ENCODE measurements around the gene CDK9. TPM values are rescaled to one million over a fixed set of nuclear protein-coding genes. Genes with fewer than 3 reads are reported as not detected.
A peak's percentile ranks its signal among the peaks of the same experiment; 100 is the strongest.

The CDK9 gene
- total and polyA plus RNA-seq, 2 of the 4 experiments (the other 2 are of a cell fraction) = 30.3 to 49.9 TPM

DNA sequence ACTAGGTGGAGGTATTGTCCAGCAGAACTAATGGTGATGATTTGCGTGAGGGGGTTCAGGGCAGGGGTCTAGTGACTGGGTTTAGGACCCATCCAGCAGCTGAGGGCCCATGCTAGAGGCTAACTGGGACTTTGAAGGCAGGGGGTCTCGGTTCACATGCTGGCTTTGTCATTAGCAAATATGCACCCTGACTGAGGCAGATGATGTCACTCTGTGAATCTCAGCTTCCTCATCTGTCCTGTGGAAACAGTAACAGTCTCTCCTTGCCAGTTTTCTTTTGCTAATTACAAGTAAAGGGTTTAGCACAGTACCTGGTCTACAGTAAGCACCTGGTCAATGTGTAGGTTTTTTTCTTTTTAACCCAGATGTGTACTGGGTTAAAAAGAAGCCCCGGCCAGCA lies 12.6 kb upstream of the CDK9 start:
- Histone ChIP-seq H3K9ac (ENCODE audit: low read depth, low read length) (no peak overlapping the region), H3K14ac (replicated peaks; ENCODE audit: low read depth, low read length) (no peak overlapping the region), H4K5ac (ENCODE audit: low read depth, low read length) (no peak overlapping the region), H3K9me3 (ENCODE audit: control insufficient read depth, insufficient read depth, low read length) (no peaks in the 10 kb centered on the region), H3K27me3 (ENCODE audit: control insufficient read depth, insufficient read depth, low read length) (peaks cover 11% of the 10 kb centered on the region), H3K36me3 (ENCODE audit: control insufficient read depth, insufficient read depth, low read length) (no peaks in the 10 kb centered on the region), H2BK20ac (ENCODE audit: low read depth, low read length) (no peak overlapping the region), H2BK5ac (ENCODE audit: low read depth, low read length, poor library complexity, severe bottlenecking) (no peak overlapping the region), H3K4me3 (ENCODE audit: insufficient read depth, low read depth, low read length) (no peak overlapping the region), H3K4me2 (ENCODE audit: low read depth, low read length) (no peak overlapping the region), H3K56ac (ENCODE audit: extremely low read depth, insufficient read depth, low read length) (no peak overlapping the region), H4K20me1 (ENCODE audit: insufficient read depth, low read length) (no peaks in the 10 kb centered on the region), H3K27ac (ENCODE audit: insufficient read depth, low read length) (no peak overlapping the region), H3K4me1 (ENCODE audit: control insufficient read depth, insufficient read depth, low read length) (no peaks in the 10 kb centered on the region; the same call in 1 of the 2 replicates), H2AK5ac (ENCODE audit: low read depth, low read length) (no peak overlapping the region), H2AFZ (replicated peaks; ENCODE audit: low read length, poor library complexity) (no peak overlapping the region), H3K23ac (ENCODE audit: low read depth, low read length) (no peak overlapping the region), H2BK15ac (ENCODE audit: low read depth, low read length) (no peak overlapping the region), H4K8ac (ENCODE audit: low read depth in 2 of 2, low read length in 2 of 2) (no peak overlapping the region), H4K91ac (ENCODE audit: insufficient read depth, low read depth, low read length) (no peak overlapping the region), H3K9me1 (ENCODE audit: insufficient read depth, low read length) (no peaks in the 10 kb centered on the region; the same call in 1 of the 2 replicates), H3K79me1 (ENCODE audit: low read depth in 1 of 2, low read length in 2 of 2) (no peaks in the 10 kb centered on the region), H2BK120ac (ENCODE audit: low read depth, low read length) (no peak overlapping the region), H3K18ac (ENCODE audit: low read depth, low read length) (no peak overlapping the region), H3K4ac (ENCODE audit: low read depth, low read length) (no peak overlapping the region), H2AK9ac (replicated peaks; ENCODE audit: low read depth, low read length, poor library complexity) (peak overlapping the region; percentile 78)
- BruUV-seq (replicated peaks) = no TSS peak
- dilution Hi-C loops (cut with HindIII; ENCODE audit: low sequenced_read_pairs, unreplicated experiment) = no loop called here
- ChIA-PET CTCF (no interaction called here), POLR2A (ENCODE audit: unreplicated experiment) (no interaction called here)
- DNase-seq (no peak), ATAC-seq (ENCODE audit: low read depth) (no peak)
- TF ChIP-seq CEBPB (IDR thresholded peaks at IDR 0.05; ENCODE audit: low read depth, low read length) = no peak
- no peak for TF ChIP-seq RFX5 (IDR thresholded peaks at IDR 0.05; ENCODE audit: low read depth, low read length)
- no peak for TF ChIP-seq MAZ (IDR thresholded peaks at IDR 0.05; ENCODE audit: borderline replicate concordance, low read depth, low read length)
- TF ChIP-seq BHLHE40 (IDR thresholded peaks at IDR 0.05; ENCODE audit: low read depth, low read length) = no peak
- no peak for TF ChIP-seq NFE2L2 (IDR thresholded peaks at IDR 0.05; ENCODE audit: low read depth, low read length)
- no peak for TF ChIP-seq MAFK (IDR thresholded peaks at IDR 0.05; ENCODE audit: low read depth, low read length)
- TF ChIP-seq, protein P1, sequence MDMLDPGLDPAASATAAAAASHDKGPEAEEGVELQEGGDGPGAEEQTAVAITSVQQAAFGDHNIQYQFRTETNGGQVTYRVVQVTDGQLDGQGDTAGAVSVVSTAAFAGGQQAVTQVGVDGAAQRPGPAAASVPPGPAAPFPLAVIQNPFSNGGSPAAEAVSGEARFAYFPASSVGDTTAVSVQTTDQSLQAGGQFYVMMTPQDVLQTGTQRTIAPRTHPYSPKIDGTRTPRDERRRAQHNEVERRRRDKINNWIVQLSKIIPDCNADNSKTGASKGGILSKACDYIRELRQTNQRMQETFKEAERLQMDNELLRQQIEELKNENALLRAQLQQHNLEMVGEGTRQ (IDR thresholded peaks at IDR 0.05; ENCODE audit: low read depth, low read length) = no peak
- TF ChIP-seq POLR2A (IDR thresholded peaks at IDR 0.05; ENCODE audit: low read depth, low read length) = no peak
- TF ChIP-seq RCOR1 (IDR thresholded peaks at IDR 0.05; ENCODE audit: insufficient replicate concordance, low read length) = no peak
- WGBS, 2 experiments (ENCODE audit: extremely low coverage in 2 of 2, insufficient read length in 1 of 2) = 83% methylated on average over 1 of the region's 3 CpGs; no CpG with 5 or more reads in 1 of the 2 experiments
- intact Hi-C loops (cut with micrococcal nuclease) = no loop called here
- in situ Hi-C loops (cut with MboI; ENCODE audit: low sequenced_read_pairs) = no loop called here
